Glomerular visceral epithelial cell (primary cell): Measurements from ENCODE around the gene LYPD4.

Source experiments
- DNase-seq: peaks from one replicate; pipeline ENCODE4 v3.0.0-alpha.2; 2016; ENCODE audit errors: extremely low spot score

Gene LYPD4

GRCh38 chr19:41850381-41850780 is 5.9 kb upstream of the LYPD4 start:
- no peak for DNase-seq

- no peak for DNase-seq
Measured at GRCh38 chr19:41849067-41849466, 4.6 kb upstream of the LYPD4 start.

- DNase-seq: no peak
Measured at GRCh38 chr19:41848666-41849065, 4.2 kb upstream of the LYPD4 start.

- no peak for DNase-seq
Measured at GRCh38 chr19:41847351-41848105, 3.0 kb upstream of the LYPD4 start.

DNA sequence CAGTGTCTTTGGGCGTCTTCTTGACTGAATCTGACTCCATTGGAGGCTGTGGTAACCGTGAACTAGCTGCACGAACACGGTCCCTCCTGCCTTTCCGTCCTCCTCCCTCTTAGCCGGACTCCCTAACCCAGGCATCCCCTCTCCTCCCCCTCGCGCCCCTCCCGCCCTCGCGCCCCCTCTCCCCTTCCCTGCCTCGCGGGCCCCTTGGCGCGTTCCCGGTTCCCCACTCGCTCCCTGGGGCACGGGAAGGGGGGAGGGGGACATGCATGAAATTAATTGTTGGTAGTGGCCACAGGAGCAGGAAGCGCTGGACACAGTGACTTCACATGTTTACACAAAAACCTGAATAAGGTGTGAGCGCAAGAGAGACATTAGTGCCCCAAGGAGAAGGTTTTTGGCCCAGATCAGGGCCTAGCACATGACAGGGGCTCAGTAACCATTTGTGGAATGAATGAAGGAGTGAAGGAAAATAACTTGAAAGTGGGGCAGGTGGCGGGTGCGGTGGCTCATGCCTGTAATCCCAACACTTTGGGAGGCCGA is 638 bp upstream of the LYPD4 start:
- no peak for DNase-seq

DNA sequence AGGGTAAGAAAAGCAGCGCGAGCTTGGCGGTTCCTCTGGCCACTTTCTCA is 343 bp upstream of the LYPD4 start, which contains the start of gene DMRTC2:
DMRTC2 (plus strand) TSS at position 42 of the 50 bp plus-strand sequence. CDS start 2,387 bp downstream, outside the sequence.
- DNase-seq: no peak

GRCh38 chr19:41843371-41843770 is 1.1 kb downstream of the LYPD4 start:
- DNase-seq: no peak

DNA sequence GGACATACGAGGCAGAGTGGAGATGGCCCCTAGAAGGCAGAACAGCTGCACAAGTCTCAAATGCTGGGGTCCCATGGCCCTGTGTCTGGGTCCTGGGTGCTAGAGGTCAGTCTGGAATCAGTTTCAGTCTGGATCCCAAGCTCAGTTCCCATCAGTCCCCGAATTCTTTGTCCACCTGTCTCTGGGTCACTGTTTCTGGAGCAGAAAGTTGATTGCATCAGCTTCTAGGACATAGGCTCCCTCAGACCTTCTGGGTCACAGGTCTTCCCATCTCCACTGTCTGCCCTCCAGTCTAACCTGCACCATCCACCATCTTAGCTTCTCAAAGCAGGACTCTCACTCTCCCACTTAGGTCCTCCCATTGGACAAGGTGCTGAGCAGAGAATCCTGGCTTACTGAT is 5.3 kb downstream of the LYPD4 start:
- no peak for DNase-seq

- no peak for DNase-seq
Measured at GRCh38 chr19:41837981-41838708, 6.3 kb downstream of the LYPD4 start.

DNA sequence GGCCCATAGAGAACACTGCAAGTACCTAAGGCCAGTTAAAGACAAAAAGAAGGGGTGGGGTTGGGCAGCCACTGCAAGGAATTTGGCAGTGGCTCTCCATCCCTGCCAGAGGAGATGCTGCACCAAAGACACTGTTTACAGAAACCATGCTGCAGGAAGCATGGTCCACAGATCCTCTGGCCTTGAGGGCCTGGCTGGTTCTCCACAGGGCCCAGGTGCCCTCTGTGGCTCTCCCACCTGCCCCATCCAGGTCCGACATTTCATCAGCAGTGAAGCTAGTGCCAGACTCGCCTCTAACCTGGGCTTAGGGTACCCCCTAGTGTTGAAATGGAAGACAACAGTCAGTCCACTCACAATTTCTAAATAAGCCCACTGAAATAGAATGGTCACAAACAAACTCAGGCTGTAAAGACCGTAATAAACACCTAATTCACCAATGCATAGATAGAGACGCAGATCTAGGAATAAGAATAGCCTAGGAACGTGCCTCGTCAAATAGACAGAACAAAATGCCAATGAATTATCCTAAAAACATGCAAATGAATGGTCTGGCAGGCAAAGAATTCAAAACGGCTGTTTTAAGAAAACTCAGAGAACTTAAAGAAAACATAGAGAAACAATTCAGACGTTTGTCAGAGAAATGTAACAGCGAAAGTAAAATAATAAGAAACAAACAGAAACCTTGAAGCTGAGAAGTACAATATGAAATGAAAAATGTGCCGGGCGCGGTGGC is 23.3 kb downstream of the LYPD4 start:
- peak; percentile 46 for DNase-seq

GRCh38 chr19:41816761-41817160 is 27.7 kb downstream of the LYPD4 start:
- no peak for DNase-seq

DNA sequence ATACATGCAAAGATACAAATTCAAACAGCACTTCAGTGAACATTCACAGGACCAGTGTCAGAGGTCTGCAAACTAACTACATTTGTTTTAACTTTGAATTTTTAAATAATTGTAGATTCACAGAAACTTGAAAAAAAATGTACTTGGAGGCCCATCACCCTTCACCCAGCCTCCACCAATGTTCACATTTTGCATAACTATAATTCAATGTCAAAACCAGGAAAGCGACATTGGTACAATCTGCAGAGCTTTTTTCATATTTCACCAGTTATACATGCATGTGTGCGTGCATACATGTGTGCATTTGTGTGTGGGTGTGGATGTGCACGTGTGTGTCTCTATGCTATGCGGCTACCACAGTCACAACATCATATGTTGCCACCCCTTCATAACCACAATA is 29.2 kb downstream of the LYPD4 start:
- DNase-seq: no peak

DNA sequence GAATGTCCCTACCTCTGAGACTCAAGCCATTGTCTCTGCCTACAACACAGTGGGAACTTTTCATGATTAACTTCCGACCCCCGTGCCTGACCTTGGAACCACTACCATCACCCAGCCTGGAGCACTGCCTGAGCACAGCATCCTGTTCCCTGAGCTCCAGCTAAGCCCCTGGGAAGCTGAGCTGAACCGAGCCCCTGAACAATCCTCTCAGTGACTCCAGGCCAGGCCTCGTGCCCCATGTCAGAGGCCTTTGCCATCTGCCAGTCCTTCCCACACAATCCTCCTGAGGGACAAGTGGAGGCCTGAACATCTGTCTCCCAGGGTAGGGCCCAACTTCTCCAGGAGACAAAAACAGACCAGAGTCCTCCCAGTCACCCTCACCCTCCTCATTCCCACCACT is 30.6 kb downstream of the LYPD4 start:
- DNase-seq: no peak

DNA sequence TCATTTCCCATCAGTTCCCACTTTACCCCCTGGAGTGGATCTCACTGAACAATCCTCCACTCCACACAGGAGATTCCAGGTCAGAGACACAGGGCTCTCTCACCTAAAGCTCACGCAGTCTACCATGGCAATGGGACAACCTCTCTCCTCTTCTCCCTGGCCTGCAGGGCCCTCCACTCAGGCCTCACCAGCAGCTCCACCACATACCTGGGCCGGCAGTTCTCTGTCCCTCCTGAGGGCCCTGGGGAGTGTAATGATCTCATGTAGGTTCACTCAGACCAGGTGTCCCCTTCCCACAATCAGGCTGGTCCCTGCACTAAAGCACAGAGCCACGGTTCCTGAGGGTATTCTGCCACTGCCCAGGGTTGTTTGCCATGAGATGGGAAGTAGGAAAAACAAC is 32.5 kb downstream of the LYPD4 start:
- no peak for DNase-seq

GRCh38 chr19:41811036-41811435 is 33.4 kb downstream of the LYPD4 start:
- DNase-seq: no peak

- DNase-seq: no peak
Measured at GRCh38 chr19:41810301-41810700, 34.2 kb downstream of the LYPD4 start.

DNA sequence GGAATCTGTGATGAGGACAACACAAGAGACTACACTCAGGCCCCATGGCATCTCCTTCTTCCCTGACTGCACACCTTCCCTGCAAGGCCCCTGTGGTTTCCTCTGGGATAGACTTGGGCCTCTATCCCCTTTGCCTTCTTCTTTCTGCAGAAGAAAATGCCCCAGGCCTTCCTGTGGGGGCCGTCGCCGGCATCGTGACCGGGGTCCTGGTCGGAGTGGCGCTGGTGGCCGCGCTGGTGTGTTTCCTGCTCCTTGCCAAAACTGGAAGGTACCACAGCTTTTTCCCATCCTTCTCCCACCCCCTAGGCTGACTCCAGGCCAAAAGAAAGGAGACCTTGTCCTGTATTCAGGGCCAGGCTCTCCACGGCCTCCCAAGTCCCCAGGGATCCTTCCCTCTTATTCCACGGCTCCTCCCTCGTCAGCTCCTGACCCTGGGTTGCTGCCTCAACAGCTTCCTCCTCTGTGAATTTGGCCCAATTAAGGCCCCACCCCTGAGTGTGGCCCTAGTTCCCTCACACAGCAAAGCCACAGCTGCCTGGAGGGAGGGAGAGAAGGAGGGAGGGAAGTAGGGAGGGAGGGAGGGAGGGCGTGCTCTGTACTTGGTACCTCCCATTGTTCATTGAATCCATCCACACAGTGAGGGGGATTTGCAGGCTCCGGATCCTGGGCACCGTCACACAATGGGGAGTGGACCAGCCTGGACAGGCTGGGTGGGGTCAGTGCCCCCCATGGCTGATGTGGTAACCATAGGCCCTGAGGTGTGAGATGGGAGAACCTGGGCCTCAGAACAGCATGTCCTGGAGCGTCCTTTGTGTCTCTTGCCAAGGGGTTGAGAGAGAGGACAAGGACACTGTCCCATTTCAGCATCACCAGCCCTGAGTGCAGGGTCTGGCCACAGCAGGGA is 35.6 kb downstream of the LYPD4 start:
- no peak for DNase-seq

GRCh38 chr19:41807176-41807575 is 37.3 kb downstream of the LYPD4 start:
- DNase-seq: no peak

- no peak for DNase-seq
Measured at GRCh38 chr19:41804336-41804735, 40.1 kb downstream of the LYPD4 start.

GRCh38 chr19:41802770-41803169 is 41.7 kb downstream of the LYPD4 start:
- DNase-seq: no peak

DNA sequence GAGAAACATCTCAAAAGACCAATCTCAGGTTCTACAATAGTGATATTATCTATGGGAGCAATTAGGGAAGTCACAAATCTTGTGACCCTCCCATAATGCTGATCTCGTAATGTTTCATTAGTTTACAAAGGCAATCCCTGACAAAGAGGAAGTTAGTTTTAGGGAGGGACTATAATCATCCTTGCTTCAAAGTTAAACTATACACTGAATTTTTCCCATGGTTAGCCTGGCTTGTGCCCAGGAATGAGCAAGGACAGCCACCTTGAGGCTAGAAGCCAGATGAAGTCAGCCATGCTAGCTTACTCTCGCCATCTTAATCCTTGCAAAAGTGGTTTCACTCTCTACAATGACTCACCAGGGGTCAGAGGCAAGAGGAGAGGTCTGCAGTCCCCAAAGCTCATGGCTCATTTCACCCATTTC is 42.7 kb downstream of the LYPD4 start:
- no peak for DNase-seq

DNA sequence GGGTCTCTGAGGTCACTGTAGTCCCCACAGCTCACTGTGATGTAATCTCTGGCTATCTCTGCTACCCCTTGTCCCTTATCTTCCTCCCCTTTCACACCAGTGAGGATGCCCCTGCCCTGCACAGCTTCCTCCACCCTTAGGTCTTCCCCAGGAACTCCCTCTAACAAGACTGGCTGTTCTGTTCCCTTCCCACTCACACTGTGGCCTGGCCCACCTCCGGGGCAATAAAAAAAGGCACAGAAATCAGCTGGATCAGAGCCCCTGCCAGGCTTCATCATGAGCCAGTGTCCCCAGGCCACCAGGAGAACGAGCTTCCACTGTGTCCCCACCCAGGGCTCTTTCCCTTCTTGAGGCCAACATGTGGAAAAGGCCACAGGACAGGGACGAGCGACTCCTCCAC is 43.5 kb downstream of the LYPD4 start:
- DNase-seq: no peak
